Transverse colon (tissue), 4 donors: ENCODE results near the gene AGFG1. TPM values are rescaled to one million over a fixed set of nuclear protein-coding genes. Genes with fewer than 3 reads are reported as not detected.

Experiments used
- DNase-seq: peaks from one replicate; pipeline ENCODE4 v3.0.0-alpha.2; 2019
- H3K27ac ChIP-seq, 4 donors: fragments of 200-600 bp; sonication (generic); 2 replicates each; pipeline ENCODE4 v1.5.1; 2016 to 2018; ENCODE audit warnings: inconsistent platforms in 4 of 4
- H3K27me3 ChIP-seq: fragments of 200-600 bp; sonication (generic); 2 replicates; pipeline ENCODE4 v1.5.1; 2017; ENCODE audit warnings: inconsistent platforms
- H3K36me3 ChIP-seq, 4 donors: fragments of 200-600 bp; sonication (generic); 2 replicates each; pipeline ENCODE4 v1.5.1; 2017 to 2019; ENCODE audit warnings: inconsistent platforms in 4 of 4
- H3K4me1 ChIP-seq, 4 donors: fragments of 200-600 bp; sonication (generic); 2 replicates each; pipeline ENCODE4 v1.5.1; 2017 to 2020; ENCODE audit warnings: inconsistent platforms in 4 of 4
- H3K4me3 ChIP-seq, 4 donors: fragments of 200-600 bp; sonication (generic); 1 replicate in 1 of 4; 2 replicates in 3 of 4; pipeline versions ENCODE4 v1.5.1 to v1.6.1; 2017 to 2019; ENCODE audit warnings: inconsistent platforms in 4 of 4
- H3K9me3 ChIP-seq, 2 donors: fragments of 200-600 bp; sonication (generic); 2 replicates each; pipeline ENCODE4 v1.5.1; 2017 to 2019; ENCODE audit warnings: inconsistent platforms in 2 of 2
- EP300 ChIP-seq: sonication (generic); formaldehyde crosslinking; IDR thresholded peaks from one replicate; pipeline ENCODE4 v1.6.1; 2017; ENCODE audit warnings: antibody characterized with exemption, low read depth
- POLR2A ChIP-seq: fragments of 450-650 bp; IDR thresholded peaks from one replicate; pipeline ENCODE4 v1.6.1; 2016; ENCODE audit warnings: antibody characterized with exemption, mild to moderate bottlenecking, moderate library complexity
- POLR2AphosphoS5 ChIP-seq, 3 donors: sonication (generic); formaldehyde crosslinking; IDR thresholded peaks; one replicate each; pipeline ENCODE4 v1.6.1; 2016; ENCODE audit warnings: antibody characterized with exemption in 3 of 3
- WGBS, 2 donors: methylation state at CpG; one replicate each; pipeline ENCODE4 v1.1.5; 2018; ENCODE audit warnings: low coverage in 1 of 2; 5-methylcytosine and 5-hydroxymethylcytosine counted together
- in situ Hi-C, 4 donors: fragments of 200-750 bp; cut with MboI; loops; one replicate each; pipeline versions ENCODE4 v1.15.0 to v1.15.1; 2017; ENCODE audit warnings: low sequenced_read_pairs in 3 of 4, low pct_ligation_motif_present in 1 of 4, low pct_unique_long_range_greater_than_20kb in 1 of 4
- intact Hi-C: fragments of 100-400 bp; cut with DNase I; formaldehyde crosslinking; loops from one replicate; pipeline ENCODE4 v1.15.1; 2023; ENCODE audit warnings: low total_unique reads
- total RNA-seq, 4 donors: library from RNA; depleted of rRNA; stranded (reverse); fragments of >200 nt; gene quantifications; one replicate each; pipeline ENCODE4 v1.1.0, GENCODE V29; 2016
- TF ChIP-seq, protein P1 (sequence below), 5 experiments: fragments of 200-600 bp in 3 of 5; fragments of 450-650 bp in 2 of 5; sonication (generic) in 3 of 5; IDR thresholded peaks; 1 replicate in 2 of 5; 2 replicates in 3 of 5; pipeline ENCODE4 v1.5.1; 2016 to 2017; ENCODE audit warnings: antibody characterized with exemption in 5 of 5, inconsistent platforms in 3 of 5, mild to moderate bottlenecking in 2 of 5, moderate library complexity in 1 of 5

Gene AGFG1
- total RNA-seq, 4 donors from 2014 or later = 15.5 to 76.3 (median 32.9) TPM

DNA sequence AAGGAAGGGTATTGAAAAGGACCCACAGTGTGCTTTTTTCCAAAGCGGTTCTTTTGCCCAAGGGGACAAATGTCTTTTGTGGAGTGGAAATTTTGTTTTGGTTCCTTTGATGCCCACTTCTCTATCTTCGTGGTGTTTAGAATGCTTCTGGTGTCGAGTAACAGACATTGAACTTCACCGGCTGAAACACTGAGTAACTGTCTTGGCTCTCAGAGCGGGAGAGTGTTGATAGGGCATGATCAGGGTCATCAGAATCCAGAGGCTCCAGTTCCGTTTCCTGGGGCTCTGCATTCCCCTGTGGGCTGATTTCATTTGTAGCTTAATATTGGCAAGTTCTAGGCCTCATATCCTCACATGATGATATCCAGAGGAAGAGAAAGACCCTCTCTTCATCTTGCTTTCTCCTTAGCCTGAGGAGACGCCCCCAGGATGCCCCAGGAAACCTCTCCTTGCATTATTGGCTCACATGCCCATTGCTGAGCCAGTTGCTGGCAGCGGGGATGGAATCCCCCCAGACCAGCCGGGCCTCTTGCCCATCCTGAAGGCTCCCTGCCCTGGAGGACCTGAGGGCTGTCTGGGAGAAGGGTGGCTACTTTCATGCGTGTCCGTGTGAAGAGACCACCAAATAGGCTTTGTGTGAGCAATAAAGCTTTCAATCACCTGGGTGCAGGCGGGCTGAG, 27.9 kb upstream of the AGFG1 start:
- Histone ChIP-seq H3K4me1 (no peaks in the 10 kb centered on the region), H3K27ac (no peak overlapping the region), H3K4me3 (no peak overlapping the region), H3K9me3 (no peaks in the 10 kb centered on the region), H3K36me3 (no peaks in the 10 kb centered on the region), H3K27me3 (no peaks in the 10 kb centered on the region)
- intact Hi-C loops = no loop called here
- in situ Hi-C loops = no loop called here
- 64 to 81% methylated on average over 2 to 12 of the region's 12 CpGs for WGBS, 2 donors
- no peak for DNase-seq
- TF ChIP-seq POLR2AphosphoS5 (IDR thresholded peaks at IDR 0.05) (no peak), EP300 (no peak), POLR2A (no peak)
- TF ChIP-seq, protein P1, sequence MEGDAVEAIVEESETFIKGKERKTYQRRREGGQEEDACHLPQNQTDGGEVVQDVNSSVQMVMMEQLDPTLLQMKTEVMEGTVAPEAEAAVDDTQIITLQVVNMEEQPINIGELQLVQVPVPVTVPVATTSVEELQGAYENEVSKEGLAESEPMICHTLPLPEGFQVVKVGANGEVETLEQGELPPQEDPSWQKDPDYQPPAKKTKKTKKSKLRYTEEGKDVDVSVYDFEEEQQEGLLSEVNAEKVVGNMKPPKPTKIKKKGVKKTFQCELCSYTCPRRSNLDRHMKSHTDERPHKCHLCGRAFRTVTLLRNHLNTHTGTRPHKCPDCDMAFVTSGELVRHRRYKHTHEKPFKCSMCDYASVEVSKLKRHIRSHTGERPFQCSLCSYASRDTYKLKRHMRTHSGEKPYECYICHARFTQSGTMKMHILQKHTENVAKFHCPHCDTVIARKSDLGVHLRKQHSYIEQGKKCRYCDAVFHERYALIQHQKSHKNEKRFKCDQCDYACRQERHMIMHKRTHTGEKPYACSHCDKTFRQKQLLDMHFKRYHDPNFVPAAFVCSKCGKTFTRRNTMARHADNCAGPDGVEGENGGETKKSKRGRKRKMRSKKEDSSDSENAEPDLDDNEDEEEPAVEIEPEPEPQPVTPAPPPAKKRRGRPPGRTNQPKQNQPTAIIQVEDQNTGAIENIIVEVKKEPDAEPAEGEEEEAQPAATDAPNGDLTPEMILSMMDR (IDR thresholded peaks at IDR 0.05) = no peak

DNA sequence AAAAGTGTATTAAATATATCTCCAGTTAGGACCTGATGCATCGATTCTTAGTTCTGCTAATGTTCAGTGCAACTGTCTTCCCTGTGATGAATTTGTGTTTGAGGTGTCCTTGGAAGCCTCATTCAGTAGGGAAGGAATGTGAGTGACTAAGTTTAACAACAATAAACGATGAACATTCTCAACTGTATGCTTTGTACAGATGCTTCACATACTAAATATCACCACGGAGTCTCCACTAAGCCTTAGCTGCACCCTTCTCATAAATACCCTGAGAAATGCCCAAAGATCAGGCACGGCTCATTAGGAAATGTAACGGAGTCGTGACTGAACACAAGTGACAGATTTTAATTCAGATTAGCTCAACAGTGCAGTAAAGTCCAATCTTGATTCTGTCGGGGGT, 24.4 kb upstream of the AGFG1 start:
- Histone ChIP-seq H3K4me3 (no peak overlapping the region), H3K36me3 (no peaks in the 10 kb centered on the region), H3K4me1 (peaks cover 8 to 26% (median 14%) of the 10 kb centered on the region in 4 donors), H3K9me3 (no peaks in the 10 kb centered on the region), H3K27me3 (no peaks in the 10 kb centered on the region), H3K27ac (no peak overlapping the region)
- intact Hi-C loops = no loop called here
- in situ Hi-C loops = no loop called here
- WGBS, 2 donors = 76 to 81% methylated on average over 6 to 7 of the region's 7 CpGs
- TF ChIP-seq POLR2A = no peak
- TF ChIP-seq, protein P1 (IDR thresholded peaks at IDR 0.05) = no peak
- no peak for DNase-seq

DNA sequence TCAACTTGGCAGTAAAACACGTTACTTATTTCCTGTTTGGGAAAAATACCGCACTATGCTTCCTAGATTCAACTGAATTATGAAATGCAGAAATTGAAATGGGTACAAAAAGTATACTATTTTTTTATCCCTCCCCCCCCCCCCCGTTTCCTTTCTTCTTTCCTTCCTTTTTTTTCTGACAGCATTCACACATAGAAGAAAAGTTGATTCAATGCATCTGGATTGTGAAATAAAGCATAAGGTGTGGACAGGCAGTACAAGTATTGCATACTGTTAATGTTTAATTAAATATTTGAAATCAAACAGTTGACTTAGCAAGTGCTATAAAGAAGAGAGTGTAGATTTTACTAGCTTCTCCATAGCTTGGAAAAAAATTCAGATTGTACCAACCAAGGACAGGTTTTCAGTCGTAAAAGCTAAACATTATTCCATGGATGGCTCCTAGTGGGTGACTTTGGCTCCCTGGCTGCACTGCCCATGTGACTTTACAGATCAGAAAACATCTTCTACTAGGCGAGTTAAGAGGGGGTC, 21.6 kb upstream of the AGFG1 start:
- intact Hi-C loops = no loop called here
- no peaks in the 10 kb centered on the region for H3K36me3 ChIP-seq
- no peaks in the 10 kb centered on the region for H3K27me3 ChIP-seq
- peaks cover 8 to 26% (median 17%) of the 10 kb centered on the region in 4 donors for H3K4me1 ChIP-seq
- H3K9me3 ChIP-seq = no peaks in the 10 kb centered on the region
- H3K4me3 ChIP-seq = no peak overlapping the region
- WGBS, 2 donors = 25 to 27% methylated on average over 4 to 5 of the region's 5 CpGs
- H3K27ac ChIP-seq = peak overlapping the region; percentile 65 to 79 (median 76)
- TF ChIP-seq EP300 = no peak
- no peak for TF ChIP-seq POLR2AphosphoS5 (IDR thresholded peaks at IDR 0.05)
- TF ChIP-seq, protein P1 (IDR thresholded peaks at IDR 0.05) = no peak
- TF ChIP-seq POLR2A = no peak
- peak; percentile 33 for DNase-seq
- in situ Hi-C loops = no loop called here

DNA sequence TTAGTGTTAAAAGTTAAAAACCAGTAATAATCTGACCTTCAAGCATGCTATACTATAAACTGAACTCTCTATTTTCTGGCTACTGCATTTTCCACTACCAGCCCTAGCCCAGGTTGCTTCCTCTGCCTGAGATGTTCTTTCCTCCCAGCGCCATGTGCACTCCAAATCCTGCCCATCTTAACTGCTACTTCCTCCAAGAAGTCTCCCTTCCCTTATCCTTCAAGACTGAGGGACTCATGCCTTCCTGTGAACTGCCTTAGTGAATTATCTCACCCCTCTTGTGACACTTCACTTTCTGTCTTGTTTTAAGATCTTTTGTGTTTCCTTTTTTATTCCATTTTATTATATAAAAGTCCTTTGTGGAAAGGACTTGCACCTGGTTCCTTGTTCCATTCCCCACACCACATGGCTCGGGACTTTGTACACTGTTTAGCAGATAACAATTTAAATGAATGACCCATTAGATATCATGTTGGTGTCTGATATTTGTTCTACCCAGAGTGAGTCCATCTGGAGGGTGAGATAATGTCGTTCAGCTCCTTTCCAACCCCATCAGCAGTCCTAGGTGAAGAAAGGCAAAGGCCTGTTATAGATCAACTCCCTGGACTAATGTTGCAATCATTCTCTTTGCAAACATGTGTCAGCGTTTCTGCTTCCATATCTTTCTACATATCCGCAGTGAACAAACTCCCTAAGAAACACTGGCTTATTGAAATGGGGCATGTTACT, 20.9 kb upstream of the AGFG1 start:
- no peak for TF ChIP-seq POLR2AphosphoS5 (IDR thresholded peaks at IDR 0.05)
- no peak for TF ChIP-seq POLR2A
- TF ChIP-seq, protein P1 (IDR thresholded peaks at IDR 0.05) = no peak
- no peak for TF ChIP-seq EP300
- Histone ChIP-seq H3K27me3 (no peaks in the 10 kb centered on the region), H3K27ac (peak overlapping the region; percentile 65 to 79 (median 76)), H3K9me3 (no peaks in the 10 kb centered on the region), H3K4me1 (peaks cover 8 to 26% (median 17%) of the 10 kb centered on the region in 4 donors), H3K4me3 (no peak overlapping the region), H3K36me3 (no peaks in the 10 kb centered on the region)
- in situ Hi-C loops = no loop called here
- intact Hi-C loops = no loop called here
- no peak for DNase-seq
- 37 to 46% methylated on average over 3 to 5 of the region's 5 CpGs for WGBS, 2 donors
